ENCODE data around the gene MPIG6B. TPM values are rescaled to one million over a fixed set of nuclear protein-coding genes. Genes with fewer than 3 reads are reported as not detected.

MPIG6B gene, protein sequence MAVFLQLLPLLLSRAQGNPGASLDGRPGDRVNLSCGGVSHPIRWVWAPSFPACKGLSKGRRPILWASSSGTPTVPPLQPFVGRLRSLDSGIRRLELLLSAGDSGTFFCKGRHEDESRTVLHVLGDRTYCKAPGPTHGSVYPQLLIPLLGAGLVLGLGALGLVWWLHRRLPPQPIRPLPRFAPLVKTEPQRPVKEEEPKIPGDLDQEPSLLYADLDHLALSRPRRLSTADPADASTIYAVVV
- total RNA-seq (ENCODE audit: unreplicated experiment) = not detected
- long read RNA-seq = 0 reads

DNA sequence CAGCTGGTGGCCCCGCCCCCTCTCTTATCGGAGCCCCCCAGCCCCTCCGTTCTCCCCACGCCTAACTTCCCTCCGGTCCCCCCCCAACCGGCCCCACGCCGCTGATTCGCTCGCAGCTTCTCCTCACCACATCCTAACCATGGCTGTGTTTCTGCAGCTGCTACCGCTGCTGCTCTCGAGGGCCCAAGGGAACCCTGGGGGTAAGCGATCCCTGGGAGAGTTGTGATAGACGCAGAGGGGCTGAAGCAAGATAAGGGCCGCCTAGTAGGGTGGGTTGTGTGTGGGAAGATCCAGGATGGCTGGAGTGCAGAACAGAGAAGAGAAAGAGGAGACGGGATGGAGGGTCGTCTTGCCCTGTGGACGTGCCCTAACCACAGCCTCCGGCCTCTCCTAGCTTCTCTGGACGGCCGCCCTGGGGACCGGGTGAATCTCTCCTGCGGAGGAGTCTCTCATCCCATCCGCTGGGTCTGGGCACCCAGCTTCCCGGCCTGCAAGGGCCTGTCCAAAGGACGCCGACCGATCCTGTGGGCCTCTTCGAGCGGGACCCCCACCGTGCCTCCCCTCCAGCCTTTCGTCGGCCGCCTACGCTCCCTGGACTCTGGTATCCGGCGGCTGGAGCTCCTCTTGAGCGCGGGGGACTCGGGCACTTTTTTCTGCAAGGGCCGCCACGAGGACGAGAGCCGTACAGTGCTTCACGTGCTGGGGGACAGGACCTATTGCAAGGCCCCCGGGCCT, at the start of gene MPIG6B:
Gene MPIG6B, plus strand, starts transcription at position 129 of the 735 bp plus-strand sequence. Its CDS starts 11 bp downstream, at position 140.
- Mint-ChIP-seq H3K4me1 (ENCODE audit: unreplicated experiment) (peaks cover 19% of the 10 kb centered on the region), H3K36me3 (ENCODE audit: low read depth, unreplicated experiment) (peaks cover 29% of the 10 kb centered on the region), H3K9me3 (ENCODE audit: unreplicated experiment) (no peaks in the 10 kb centered on the region), H3K27me3 (ENCODE audit: unreplicated experiment) (peaks cover 11% of the 10 kb centered on the region), H3K4me3 (ENCODE audit: unreplicated experiment) (no peak within 1 kb of the TSS), H3K27ac (ENCODE audit: unreplicated experiment) (no peak within 1 kb of the TSS)
- TF ChIP-seq, protein P1, sequence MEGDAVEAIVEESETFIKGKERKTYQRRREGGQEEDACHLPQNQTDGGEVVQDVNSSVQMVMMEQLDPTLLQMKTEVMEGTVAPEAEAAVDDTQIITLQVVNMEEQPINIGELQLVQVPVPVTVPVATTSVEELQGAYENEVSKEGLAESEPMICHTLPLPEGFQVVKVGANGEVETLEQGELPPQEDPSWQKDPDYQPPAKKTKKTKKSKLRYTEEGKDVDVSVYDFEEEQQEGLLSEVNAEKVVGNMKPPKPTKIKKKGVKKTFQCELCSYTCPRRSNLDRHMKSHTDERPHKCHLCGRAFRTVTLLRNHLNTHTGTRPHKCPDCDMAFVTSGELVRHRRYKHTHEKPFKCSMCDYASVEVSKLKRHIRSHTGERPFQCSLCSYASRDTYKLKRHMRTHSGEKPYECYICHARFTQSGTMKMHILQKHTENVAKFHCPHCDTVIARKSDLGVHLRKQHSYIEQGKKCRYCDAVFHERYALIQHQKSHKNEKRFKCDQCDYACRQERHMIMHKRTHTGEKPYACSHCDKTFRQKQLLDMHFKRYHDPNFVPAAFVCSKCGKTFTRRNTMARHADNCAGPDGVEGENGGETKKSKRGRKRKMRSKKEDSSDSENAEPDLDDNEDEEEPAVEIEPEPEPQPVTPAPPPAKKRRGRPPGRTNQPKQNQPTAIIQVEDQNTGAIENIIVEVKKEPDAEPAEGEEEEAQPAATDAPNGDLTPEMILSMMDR (IDR thresholded peaks at IDR 0.05; ENCODE audit: unreplicated experiment) = no peak
- DNase-seq (ENCODE audit: low spot score) = no peak

DNA sequence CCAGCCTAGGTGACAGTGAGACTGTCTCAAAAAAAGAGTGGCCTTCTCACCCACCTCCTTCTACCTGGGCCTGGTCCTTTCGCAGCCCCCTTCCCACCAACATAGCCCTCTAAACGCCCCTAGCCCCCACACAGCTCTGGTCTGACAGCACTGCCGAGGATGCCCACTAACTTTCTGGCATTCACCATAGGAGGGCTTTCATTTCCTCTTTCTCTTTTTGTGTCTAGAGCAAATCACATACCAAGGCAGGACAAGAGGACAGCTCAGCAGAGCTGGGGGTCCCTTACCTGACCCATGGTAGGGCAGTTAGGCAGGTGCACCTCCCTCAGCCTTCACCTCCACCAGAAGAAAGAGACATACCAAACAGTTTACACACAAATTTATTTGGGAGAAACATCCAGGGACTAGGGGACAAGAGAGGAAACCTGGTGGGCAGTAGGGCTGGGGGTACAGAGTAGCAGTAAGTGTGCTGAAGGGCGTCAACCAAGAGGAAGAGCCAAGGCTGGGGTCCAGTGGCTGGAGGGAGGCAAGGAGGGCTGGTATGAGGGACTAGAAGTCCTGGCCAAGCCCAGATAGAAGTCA, 46.8 kb upstream of the MPIG6B start:
- no peak for DNase-seq (ENCODE audit: low spot score)
- Mint-ChIP-seq H3K4me1 (ENCODE audit: unreplicated experiment) (peaks cover 16% of the 10 kb centered on the region), H3K27me3 (ENCODE audit: unreplicated experiment) (peaks cover 13% of the 10 kb centered on the region), H3K9me3 (ENCODE audit: unreplicated experiment) (no peaks in the 10 kb centered on the region), H3K36me3 (ENCODE audit: low read depth, unreplicated experiment) (peaks cover 18% of the 10 kb centered on the region), H3K4me3 (ENCODE audit: unreplicated experiment) (peak overlapping the region; percentile 56), H3K27ac (ENCODE audit: unreplicated experiment) (peak overlapping the region; percentile 84)
- TF ChIP-seq, protein P1 (IDR thresholded peaks at IDR 0.05; ENCODE audit: unreplicated experiment) = no peak

DNA sequence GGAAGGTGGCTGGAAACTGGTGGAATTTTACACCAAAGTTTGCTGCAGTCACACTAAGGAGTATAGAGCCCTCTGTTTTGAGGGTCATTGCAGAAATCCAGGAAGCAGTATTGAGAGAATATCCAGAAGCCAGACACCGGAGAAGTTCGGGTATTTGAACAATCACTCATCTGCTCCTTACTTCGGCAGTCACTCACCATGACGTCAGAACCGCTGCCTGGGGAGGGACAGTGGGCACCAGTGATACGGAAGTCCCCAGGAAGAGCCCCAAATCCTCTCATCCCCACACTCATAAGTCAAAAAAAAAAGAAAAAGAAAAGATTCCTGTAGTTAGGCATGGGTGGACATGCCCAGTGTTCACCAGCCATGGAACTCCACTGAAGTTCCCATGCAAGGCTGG, 46.3 kb upstream of the MPIG6B start:
- Mint-ChIP-seq H3K27ac (ENCODE audit: unreplicated experiment) (no peak overlapping the region), H3K9me3 (ENCODE audit: unreplicated experiment) (no peaks in the 10 kb centered on the region), H3K4me1 (ENCODE audit: unreplicated experiment) (peaks cover 20% of the 10 kb centered on the region), H3K4me3 (ENCODE audit: unreplicated experiment) (peak overlapping the region; percentile 56), H3K27me3 (ENCODE audit: unreplicated experiment) (peaks cover 13% of the 10 kb centered on the region), H3K36me3 (ENCODE audit: low read depth, unreplicated experiment) (peaks cover 18% of the 10 kb centered on the region)
- TF ChIP-seq, protein P1 (IDR thresholded peaks at IDR 0.05; ENCODE audit: unreplicated experiment) = no peak
- no peak for DNase-seq (ENCODE audit: low spot score)

DNA sequence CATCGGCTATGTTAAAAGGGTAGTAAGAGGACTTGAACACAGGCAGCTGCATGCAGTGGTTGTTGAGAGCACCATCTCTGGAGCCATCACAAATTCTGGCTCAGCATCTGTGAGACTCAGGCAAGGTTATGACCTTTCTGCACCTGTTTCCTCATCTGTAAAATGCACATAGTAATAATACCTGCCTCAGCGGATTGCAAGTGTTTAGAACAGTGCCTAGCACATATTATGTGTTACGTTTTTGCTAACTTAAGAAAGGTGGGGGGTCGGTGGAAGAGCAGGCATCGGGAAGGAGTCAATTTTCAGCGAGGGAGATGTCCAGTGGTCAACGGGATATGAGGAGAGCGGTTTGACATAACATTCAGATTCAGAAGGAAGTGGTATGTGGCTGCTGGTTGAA, 45.2 kb upstream of the MPIG6B start:
- Mint-ChIP-seq H3K27ac (ENCODE audit: unreplicated experiment) (no peak overlapping the region), H3K4me3 (ENCODE audit: unreplicated experiment) (peak overlapping the region; percentile 52), H3K27me3 (ENCODE audit: unreplicated experiment) (peaks cover 13% of the 10 kb centered on the region), H3K4me1 (ENCODE audit: unreplicated experiment) (peaks cover 20% of the 10 kb centered on the region), H3K36me3 (ENCODE audit: low read depth, unreplicated experiment) (peaks cover 14% of the 10 kb centered on the region), H3K9me3 (ENCODE audit: unreplicated experiment) (no peaks in the 10 kb centered on the region)
- TF ChIP-seq, protein P1 (IDR thresholded peaks at IDR 0.05; ENCODE audit: unreplicated experiment) = no peak
- DNase-seq (ENCODE audit: low spot score) = no peak

Data from endothelial cell (in vitro differentiated cells).